Gastroesophageal sphincter (tissue), 3 donors: Measurements from ENCODE around the gene MINDY3.

Source experiments
- EP300 ChIP-seq: sonication (generic); formaldehyde crosslinking; IDR thresholded peaks from one replicate; pipeline ENCODE4 v1.6.1; 2017; ENCODE audit warnings: antibody characterized with exemption, mild to moderate bottlenecking
- POLR2A ChIP-seq, 2 donors: fragments of 450-650 bp; IDR thresholded peaks; one replicate each; pipeline ENCODE4 v1.6.1; 2017; ENCODE audit warnings: antibody characterized with exemption in 2 of 2, mild to moderate bottlenecking in 2 of 2, moderate library complexity in 1 of 2
- POLR2AphosphoS5 ChIP-seq: sonication (generic); formaldehyde crosslinking; IDR thresholded peaks from one replicate; pipeline ENCODE4 v1.6.1; 2017; ENCODE audit warnings: antibody characterized with exemption
- TF ChIP-seq, protein P1 (sequence below), 4 experiments: fragments of 200-600 bp in 2 of 4; fragments of 450-650 bp in 2 of 4; sonication (generic) in 1 of 4; IDR thresholded peaks; one replicate each; pipeline ENCODE4 v1.5.1; 2017 to 2019; ENCODE audit warnings: antibody characterized with exemption in 4 of 4, mild to moderate bottlenecking in 2 of 4, moderate library complexity in 2 of 4

DNA sequence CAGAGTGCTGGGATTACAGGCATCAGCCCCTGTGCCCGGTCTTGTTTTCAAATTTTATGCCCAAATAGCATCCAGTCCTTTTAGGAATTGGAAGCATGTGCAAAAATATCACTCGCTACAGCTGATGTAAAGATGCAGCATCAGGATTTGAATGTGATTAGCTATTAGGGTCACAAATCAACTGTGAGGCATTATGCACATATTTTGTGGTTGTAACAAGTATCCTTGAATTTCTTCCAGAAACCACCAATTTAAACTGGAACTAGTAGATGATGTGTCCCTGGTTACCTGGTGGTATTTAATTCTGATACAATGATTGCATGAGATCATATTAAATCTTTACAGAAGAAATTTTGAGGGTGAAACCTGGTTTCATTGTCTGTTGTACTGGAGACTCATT, 99.6 kb downstream of the MINDY3 start:
- TF ChIP-seq POLR2AphosphoS5 = no peak
- TF ChIP-seq POLR2A (IDR thresholded peaks at IDR 0.05) = no peak
- TF ChIP-seq, protein P1, sequence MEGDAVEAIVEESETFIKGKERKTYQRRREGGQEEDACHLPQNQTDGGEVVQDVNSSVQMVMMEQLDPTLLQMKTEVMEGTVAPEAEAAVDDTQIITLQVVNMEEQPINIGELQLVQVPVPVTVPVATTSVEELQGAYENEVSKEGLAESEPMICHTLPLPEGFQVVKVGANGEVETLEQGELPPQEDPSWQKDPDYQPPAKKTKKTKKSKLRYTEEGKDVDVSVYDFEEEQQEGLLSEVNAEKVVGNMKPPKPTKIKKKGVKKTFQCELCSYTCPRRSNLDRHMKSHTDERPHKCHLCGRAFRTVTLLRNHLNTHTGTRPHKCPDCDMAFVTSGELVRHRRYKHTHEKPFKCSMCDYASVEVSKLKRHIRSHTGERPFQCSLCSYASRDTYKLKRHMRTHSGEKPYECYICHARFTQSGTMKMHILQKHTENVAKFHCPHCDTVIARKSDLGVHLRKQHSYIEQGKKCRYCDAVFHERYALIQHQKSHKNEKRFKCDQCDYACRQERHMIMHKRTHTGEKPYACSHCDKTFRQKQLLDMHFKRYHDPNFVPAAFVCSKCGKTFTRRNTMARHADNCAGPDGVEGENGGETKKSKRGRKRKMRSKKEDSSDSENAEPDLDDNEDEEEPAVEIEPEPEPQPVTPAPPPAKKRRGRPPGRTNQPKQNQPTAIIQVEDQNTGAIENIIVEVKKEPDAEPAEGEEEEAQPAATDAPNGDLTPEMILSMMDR (IDR thresholded peaks at IDR 0.05) = no peak
- TF ChIP-seq EP300 = no peak
